ENCODE data around the gene STXBP2. TPM values are rescaled to one million over a fixed set of nuclear protein-coding genes. Genes with fewer than 3 reads are reported as not detected.

STXBP2 gene
- total RNA-seq, 1 donor from 2014 or later: 83.4 TPM

- intact Hi-C loops (cut with micrococcal nuclease): no loop called here
- Mint-ChIP-seq H3K9me3 (no peaks in the 10 kb centered on the region), H3K4me3 (no peak overlapping the region), H3K36me3 (ENCODE audit: low read depth) (no peaks in the 10 kb centered on the region), H3K4me1 (peaks cover 4% of the 10 kb centered on the region), H3K27me3 (peaks cover 13% of the 10 kb centered on the region), H3K27ac (no peak overlapping the region)
- no peak for DNase-seq
These were observed 28.2 kb downstream of the STXBP2 start for GRCh38 chr19:7665076-7665475.

- Mint-ChIP-seq H3K4me3 (peak within 1 kb of the TSS; percentile 38), H3K4me1 (peaks cover 10% of the 10 kb centered on the region), H3K36me3 (ENCODE audit: low read depth) (no peaks in the 10 kb centered on the region), H3K27ac (no peak within 1 kb of the TSS), H3K27me3 (peaks cover 30% of the 10 kb centered on the region), H3K9me3 (no peaks in the 10 kb centered on the region)
- intact Hi-C loops (cut with micrococcal nuclease): no loop called here
- DNase-seq: no peak
These were observed 31.9 kb downstream of the STXBP2 start, which contains the start of gene RETN for GRCh38 chr19:7668842-7669241. Gene RETN, plus strand, starts transcription at chr19:7669049. Its CDS starts 278 bp downstream, at chr19:7669327.

GRCh38 chr19:7669641-7670040 lies 32.7 kb downstream of the STXBP2 start:
- Mint-ChIP-seq H3K4me1 (peaks cover 14% of the 10 kb centered on the region), H3K27me3 (peaks cover 32% of the 10 kb centered on the region), H3K4me3 (no peak overlapping the region), H3K36me3 (ENCODE audit: low read depth) (no peaks in the 10 kb centered on the region), H3K27ac (no peak overlapping the region), H3K9me3 (no peaks in the 10 kb centered on the region)
- no peak for DNase-seq
- intact Hi-C loops (cut with micrococcal nuclease): no loop called here

- H3K4me3 Mint-ChIP-seq: peak overlapping the region; percentile 79
- no peak overlapping the region for H3K27ac Mint-ChIP-seq
- H3K4me1 Mint-ChIP-seq: peaks cover 14% of the 10 kb centered on the region
- H3K9me3 Mint-ChIP-seq: no peaks in the 10 kb centered on the region
- H3K36me3 Mint-ChIP-seq (ENCODE audit: low read depth): no peaks in the 10 kb centered on the region
- peaks cover 32% of the 10 kb centered on the region for H3K27me3 Mint-ChIP-seq
- peak; percentile 78 for DNase-seq
- intact Hi-C loops (cut with micrococcal nuclease): no loop called here
These were observed 33.4 kb downstream of the STXBP2 start for GRCh38 chr19:7670150-7670783.

- H3K9me3 Mint-ChIP-seq: no peaks in the 10 kb centered on the region
- peaks cover 31% of the 10 kb centered on the region for H3K27me3 Mint-ChIP-seq
- peaks cover 15% of the 10 kb centered on the region for H3K4me1 Mint-ChIP-seq
- no peak for DNase-seq
- H3K4me3 Mint-ChIP-seq: peak overlapping the region; percentile 79
- H3K36me3 Mint-ChIP-seq (ENCODE audit: low read depth): no peaks in the 10 kb centered on the region
- H3K27ac Mint-ChIP-seq: no peak overlapping the region
- intact Hi-C loops (cut with micrococcal nuclease): no loop called here
These were observed 33.9 kb downstream of the STXBP2 start for GRCh38 chr19:7670790-7671189.

GRCh38 chr19:7672522-7672921 lies 35.6 kb downstream of the STXBP2 start:
- Mint-ChIP-seq H3K9me3 (no peaks in the 10 kb centered on the region), H3K4me1 (peaks cover 28% of the 10 kb centered on the region), H3K27ac (no peak overlapping the region), H3K27me3 (peaks cover 38% of the 10 kb centered on the region), H3K4me3 (no peak overlapping the region), H3K36me3 (ENCODE audit: low read depth) (no peaks in the 10 kb centered on the region)
- intact Hi-C loops (cut with micrococcal nuclease): no loop called here
- no peak for DNase-seq

GRCh38 chr19:7674010-7675005 lies 37.4 kb downstream of the STXBP2 start:
- H3K9me3 Mint-ChIP-seq: no peaks in the 10 kb centered on the region
- intact Hi-C loops (cut with micrococcal nuclease): no loop called here
- no peak overlapping the region for H3K4me3 Mint-ChIP-seq
- DNase-seq: peak; percentile 78
- no peaks in the 10 kb centered on the region for H3K36me3 Mint-ChIP-seq (ENCODE audit: low read depth)
- no peak overlapping the region for H3K27ac Mint-ChIP-seq
- peaks cover 43% of the 10 kb centered on the region for H3K27me3 Mint-ChIP-seq
- peaks cover 39% of the 10 kb centered on the region for H3K4me1 Mint-ChIP-seq

GRCh38 chr19:7676376-7676775 lies 39.5 kb downstream of the STXBP2 start:
- no peak for DNase-seq
- H3K27me3 Mint-ChIP-seq: peaks cover 30% of the 10 kb centered on the region
- peaks cover 43% of the 10 kb centered on the region for H3K4me1 Mint-ChIP-seq
- no peak overlapping the region for H3K27ac Mint-ChIP-seq
- H3K9me3 Mint-ChIP-seq: no peaks in the 10 kb centered on the region
- H3K4me3 Mint-ChIP-seq: peak overlapping the region; percentile 50
- H3K36me3 Mint-ChIP-seq (ENCODE audit: low read depth): no peaks in the 10 kb centered on the region
- intact Hi-C loops (cut with micrococcal nuclease): no loop called here

- Mint-ChIP-seq H3K9me3 (no peaks in the 10 kb centered on the region), H3K27me3 (peaks cover 27% of the 10 kb centered on the region), H3K4me1 (peaks cover 45% of the 10 kb centered on the region), H3K36me3 (ENCODE audit: low read depth) (peaks cover 2% of the 10 kb centered on the region), H3K27ac (peak within 1 kb of the TSS; percentile 48), H3K4me3 (peak within 1 kb of the TSS; percentile 50)
- intact Hi-C loops (cut with micrococcal nuclease): no loop called here
- no peak for DNase-seq
These were observed 39.9 kb downstream of the STXBP2 start, which contains the start of gene MCEMP1 for GRCh38 chr19:7676854-7677253. Gene MCEMP1, plus strand, starts transcription at chr19:7677090. Its CDS starts 31 bp downstream, at chr19:7677121.

GRCh38 chr19:7677669-7678311 lies 40.9 kb downstream of the STXBP2 start:
- Mint-ChIP-seq H3K4me3 (no peak overlapping the region), H3K27ac (peak overlapping the region; percentile 23), H3K36me3 (ENCODE audit: low read depth) (peaks cover 6% of the 10 kb centered on the region), H3K9me3 (no peaks in the 10 kb centered on the region), H3K4me1 (peaks cover 46% of the 10 kb centered on the region), H3K27me3 (peaks cover 26% of the 10 kb centered on the region)
- intact Hi-C loops (cut with micrococcal nuclease): loop anchor here (2.0 kb wide), 1 partner anchor 129 kb away; no protein-coding TSS in a partner anchor
- DNase-seq: no peak

- intact Hi-C loops (cut with micrococcal nuclease): loop anchor here (2.0 kb wide), 1 partner anchor 128 kb away; no protein-coding TSS in a partner anchor
- Mint-ChIP-seq H3K27me3 (peaks cover 22% of the 10 kb centered on the region), H3K9me3 (no peaks in the 10 kb centered on the region), H3K36me3 (ENCODE audit: low read depth) (peaks cover 11% of the 10 kb centered on the region), H3K4me3 (peak overlapping the region; percentile 67), H3K27ac (peak overlapping the region; percentile 84), H3K4me1 (peaks cover 45% of the 10 kb centered on the region)
- DNase-seq: peak; percentile 87
These were observed 42.3 kb downstream of the STXBP2 start for GRCh38 chr19:7678971-7679751.

GRCh38 chr19:7679771-7680605 lies 43.1 kb downstream of the STXBP2 start:
- H3K4me3 Mint-ChIP-seq: peak overlapping the region; percentile 67
- no peaks in the 10 kb centered on the region for H3K9me3 Mint-ChIP-seq
- H3K4me1 Mint-ChIP-seq: peaks cover 43% of the 10 kb centered on the region
- peak overlapping the region; percentile 84 for H3K27ac Mint-ChIP-seq
- H3K27me3 Mint-ChIP-seq: peaks cover 19% of the 10 kb centered on the region
- no peak for DNase-seq
- peaks cover 11% of the 10 kb centered on the region for H3K36me3 Mint-ChIP-seq (ENCODE audit: low read depth)
- intact Hi-C loops (cut with micrococcal nuclease): loop anchor here (1.0 to 2.0 kb wide), 4 partner anchors 25 to 127 kb away; partner anchors contain the start of genes PET100 and XAB2
